Stimulated activated naive CD8-positive, alpha-beta T cell treated with anti-CD3 and anti-CD28 coated beads, Interleukin-15, Interleukin-2, amounts not matched to agents 100 ng/mL and 50 ng/mL, for 24 hours (primary cell): Measurements from ENCODE around the gene ASTN2.

Source experiments
- H3K27ac Mint-ChIP-seq: one replicate; pipeline ENCODE4 v1.8.0; 2021; ENCODE audit warnings: mild to moderate bottlenecking, mixed read lengths
- H3K27me3 Mint-ChIP-seq: one replicate; pipeline ENCODE4 v1.8.0; 2021; ENCODE audit warnings: mixed read lengths
- H3K36me3 Mint-ChIP-seq: one replicate; pipeline ENCODE4 v1.8.0; 2021; ENCODE audit warnings: low read depth, mixed read lengths
- H3K4me1 Mint-ChIP-seq: one replicate; pipeline ENCODE4 v1.8.0; 2021; ENCODE audit warnings: low read depth, mixed read lengths
- H3K4me3 Mint-ChIP-seq: one replicate; pipeline ENCODE4 v1.8.0; 2021; ENCODE audit warnings: mild to moderate bottlenecking, mixed read lengths
- H3K9me3 Mint-ChIP-seq: one replicate; pipeline ENCODE4 v1.8.0; 2021; ENCODE audit warnings: mixed read lengths

Gene ASTN2

DNA sequence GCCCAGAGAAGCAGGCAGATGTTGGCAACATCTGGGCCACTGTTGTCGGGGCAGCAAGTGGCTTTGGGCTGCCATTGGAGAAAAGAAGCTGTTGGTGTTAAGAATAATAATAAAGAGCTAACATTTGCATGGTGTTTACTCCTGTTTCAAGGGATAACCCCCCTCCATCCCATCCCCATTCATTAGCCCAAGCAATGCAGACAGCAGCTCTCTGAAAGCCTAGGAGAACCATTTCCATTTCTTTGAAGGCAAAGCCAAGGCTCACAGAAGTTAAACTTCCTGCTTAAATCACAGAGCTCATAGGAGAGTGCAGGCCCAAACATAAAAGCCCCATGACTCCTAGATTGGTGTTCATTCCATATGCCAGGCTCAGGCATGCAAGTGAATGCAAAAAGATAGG, 175.4 kb downstream of the ASTN2 start:
- peaks cover 6% of the 10 kb centered on the region for H3K9me3 Mint-ChIP-seq
- no peak overlapping the region for H3K27ac Mint-ChIP-seq
- no peaks in the 10 kb centered on the region for H3K27me3 Mint-ChIP-seq
- no peaks in the 10 kb centered on the region for H3K36me3 Mint-ChIP-seq
- no peak overlapping the region for H3K4me3 Mint-ChIP-seq
- no peaks in the 10 kb centered on the region for H3K4me1 Mint-ChIP-seq

- H3K27me3 Mint-ChIP-seq: no peaks in the 10 kb centered on the region
- H3K4me1 Mint-ChIP-seq: no peaks in the 10 kb centered on the region
- no peak overlapping the region for H3K4me3 Mint-ChIP-seq
- H3K9me3 Mint-ChIP-seq: peaks cover 11% of the 10 kb centered on the region
- H3K27ac Mint-ChIP-seq: no peak overlapping the region
- H3K36me3 Mint-ChIP-seq: no peaks in the 10 kb centered on the region
Measured at GRCh38 chr9:117234103-117234502, 180.8 kb downstream of the ASTN2 start.

DNA sequence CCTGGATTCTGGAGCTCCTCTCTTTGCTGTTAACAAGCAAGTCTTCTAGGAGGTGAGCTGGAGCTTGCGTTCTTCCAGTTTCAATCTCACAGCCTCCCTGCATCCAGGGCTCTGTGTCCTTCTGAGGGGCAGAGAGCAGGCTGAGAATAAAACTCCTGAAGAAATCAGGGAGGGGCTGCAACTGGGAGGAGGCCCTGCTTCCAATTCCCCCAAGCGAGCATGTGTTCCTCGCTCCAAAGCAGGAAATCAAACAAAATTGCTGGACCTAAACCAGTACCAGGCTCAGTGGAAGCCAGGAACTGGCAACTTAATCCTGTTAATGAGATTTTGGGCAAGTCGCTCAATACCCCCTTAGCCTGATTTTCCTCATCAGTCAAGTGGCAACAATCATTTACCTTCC, 181.8 kb downstream of the ASTN2 start:
- Mint-ChIP-seq H3K9me3 (peaks cover 11% of the 10 kb centered on the region), H3K36me3 (no peaks in the 10 kb centered on the region), H3K4me3 (no peak overlapping the region), H3K27ac (no peak overlapping the region), H3K27me3 (no peaks in the 10 kb centered on the region), H3K4me1 (no peaks in the 10 kb centered on the region)

DNA sequence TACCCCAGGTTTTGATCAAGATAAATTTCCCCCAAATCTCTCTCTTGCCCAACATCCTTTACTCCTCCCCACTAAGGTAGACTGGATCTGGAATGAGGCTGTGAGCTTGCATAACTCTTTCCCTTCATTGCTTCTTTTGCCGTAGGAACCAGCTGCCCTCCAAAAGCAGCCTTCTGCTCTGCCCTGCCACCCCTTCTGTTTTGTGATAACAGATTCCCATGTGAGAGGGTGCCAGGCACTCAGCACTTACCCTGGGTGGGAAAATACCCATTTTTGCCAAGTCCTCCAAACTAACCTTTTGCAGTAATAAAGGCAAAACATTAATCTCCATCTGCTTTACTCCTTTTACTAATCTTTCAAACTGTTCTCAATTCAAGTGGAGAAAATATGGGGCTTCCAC, 182.6 kb downstream of the ASTN2 start:
- Mint-ChIP-seq H3K36me3 (no peaks in the 10 kb centered on the region), H3K9me3 (peaks cover 11% of the 10 kb centered on the region)

GRCh38 chr9:117231012-117231411, 183.8 kb downstream of the ASTN2 start:
- Mint-ChIP-seq H3K4me3 (no peak overlapping the region), H3K36me3 (no peaks in the 10 kb centered on the region), H3K27me3 (no peaks in the 10 kb centered on the region), H3K27ac (no peak overlapping the region), H3K4me1 (no peaks in the 10 kb centered on the region), H3K9me3 (peaks cover 11% of the 10 kb centered on the region)

More for the DNA sequence above, 182.6 kb downstream of the ASTN2 start:
- Mint-ChIP-seq H3K4me3 (no peak overlapping the region), H3K4me1 (no peaks in the 10 kb centered on the region), H3K27me3 (no peaks in the 10 kb centered on the region), H3K27ac (no peak overlapping the region)

GRCh38 chr9:117224695-117225094, 190.2 kb downstream of the ASTN2 start:
- Mint-ChIP-seq H3K36me3 (no peaks in the 10 kb centered on the region), H3K9me3 (peaks cover 3% of the 10 kb centered on the region), H3K4me3 (no peak overlapping the region), H3K4me1 (no peaks in the 10 kb centered on the region), H3K27me3 (no peaks in the 10 kb centered on the region), H3K27ac (no peak overlapping the region)

GRCh38 chr9:117218951-117219350, 195.9 kb downstream of the ASTN2 start:
- Mint-ChIP-seq H3K9me3 (peaks cover 3% of the 10 kb centered on the region), H3K27ac (no peak overlapping the region), H3K27me3 (no peaks in the 10 kb centered on the region)

GRCh38 chr9:117214416-117214815, 200.4 kb downstream of the ASTN2 start:
- H3K36me3 Mint-ChIP-seq: no peaks in the 10 kb centered on the region
- H3K9me3 Mint-ChIP-seq: peaks cover 13% of the 10 kb centered on the region
- H3K27me3 Mint-ChIP-seq: no peaks in the 10 kb centered on the region
- H3K4me3 Mint-ChIP-seq: no peak overlapping the region
- no peaks in the 10 kb centered on the region for H3K4me1 Mint-ChIP-seq
- no peak overlapping the region for H3K27ac Mint-ChIP-seq

More at GRCh38 chr9:117218951-117219350, 195.9 kb downstream of the ASTN2 start:
- Mint-ChIP-seq H3K4me3 (no peak overlapping the region), H3K4me1 (no peaks in the 10 kb centered on the region), H3K36me3 (no peaks in the 10 kb centered on the region)

DNA sequence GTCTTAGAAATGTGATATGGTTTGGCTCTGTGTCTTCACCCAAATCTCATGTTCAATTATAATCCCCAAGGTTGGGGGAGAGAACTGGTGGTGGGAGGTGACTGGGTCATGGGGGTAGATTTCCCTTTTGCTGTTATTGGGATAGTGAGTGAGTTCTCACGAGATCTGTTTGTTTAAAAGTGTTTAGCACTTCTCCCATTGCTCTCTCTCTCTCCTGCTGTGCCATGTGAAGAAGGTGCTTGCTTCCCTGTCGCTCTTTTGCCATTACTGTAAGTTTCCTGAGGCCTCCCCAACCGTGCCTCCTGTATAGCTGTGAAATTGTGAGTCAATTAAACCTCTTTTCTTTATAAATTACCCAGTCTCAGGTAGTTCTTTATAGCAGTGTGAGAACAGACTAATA, 203.6 kb downstream of the ASTN2 start:
- H3K27me3 Mint-ChIP-seq: no peaks in the 10 kb centered on the region

DNA sequence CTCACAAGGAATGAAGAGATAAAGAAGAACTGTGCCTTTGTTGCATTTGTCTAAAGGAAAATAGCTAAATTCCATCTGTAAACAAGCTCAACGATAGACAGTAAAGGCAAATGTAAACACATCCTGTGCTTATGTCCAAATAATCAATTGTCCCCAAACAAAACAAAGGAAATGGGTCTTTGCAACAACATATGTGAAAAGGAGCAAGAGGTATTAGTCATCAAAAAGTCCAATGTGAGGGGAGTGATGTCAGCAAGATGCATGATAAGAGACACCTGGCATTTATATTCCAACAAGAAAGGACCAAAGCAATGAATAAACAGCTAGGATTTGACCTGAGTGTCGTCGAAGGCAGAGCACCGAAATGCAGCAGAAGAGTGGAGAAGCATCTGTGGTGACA, 209.1 kb downstream of the ASTN2 start:
- no peaks in the 10 kb centered on the region for H3K36me3 Mint-ChIP-seq
- no peaks in the 10 kb centered on the region for H3K4me1 Mint-ChIP-seq
- H3K27me3 Mint-ChIP-seq: no peaks in the 10 kb centered on the region
- peaks cover 14% of the 10 kb centered on the region for H3K9me3 Mint-ChIP-seq
- no peak overlapping the region for H3K4me3 Mint-ChIP-seq
- H3K27ac Mint-ChIP-seq: no peak overlapping the region

More for the DNA sequence above, 203.6 kb downstream of the ASTN2 start:
- Mint-ChIP-seq H3K4me3 (no peak overlapping the region), H3K9me3 (peaks cover 13% of the 10 kb centered on the region), H3K27ac (no peak overlapping the region), H3K36me3 (no peaks in the 10 kb centered on the region), H3K4me1 (no peaks in the 10 kb centered on the region)

GRCh38 chr9:117204971-117205370, 209.9 kb downstream of the ASTN2 start:
- Mint-ChIP-seq H3K27me3 (no peaks in the 10 kb centered on the region), H3K9me3 (peaks cover 11% of the 10 kb centered on the region), H3K36me3 (no peaks in the 10 kb centered on the region), H3K27ac (no peak overlapping the region), H3K4me3 (no peak overlapping the region), H3K4me1 (no peaks in the 10 kb centered on the region)

DNA sequence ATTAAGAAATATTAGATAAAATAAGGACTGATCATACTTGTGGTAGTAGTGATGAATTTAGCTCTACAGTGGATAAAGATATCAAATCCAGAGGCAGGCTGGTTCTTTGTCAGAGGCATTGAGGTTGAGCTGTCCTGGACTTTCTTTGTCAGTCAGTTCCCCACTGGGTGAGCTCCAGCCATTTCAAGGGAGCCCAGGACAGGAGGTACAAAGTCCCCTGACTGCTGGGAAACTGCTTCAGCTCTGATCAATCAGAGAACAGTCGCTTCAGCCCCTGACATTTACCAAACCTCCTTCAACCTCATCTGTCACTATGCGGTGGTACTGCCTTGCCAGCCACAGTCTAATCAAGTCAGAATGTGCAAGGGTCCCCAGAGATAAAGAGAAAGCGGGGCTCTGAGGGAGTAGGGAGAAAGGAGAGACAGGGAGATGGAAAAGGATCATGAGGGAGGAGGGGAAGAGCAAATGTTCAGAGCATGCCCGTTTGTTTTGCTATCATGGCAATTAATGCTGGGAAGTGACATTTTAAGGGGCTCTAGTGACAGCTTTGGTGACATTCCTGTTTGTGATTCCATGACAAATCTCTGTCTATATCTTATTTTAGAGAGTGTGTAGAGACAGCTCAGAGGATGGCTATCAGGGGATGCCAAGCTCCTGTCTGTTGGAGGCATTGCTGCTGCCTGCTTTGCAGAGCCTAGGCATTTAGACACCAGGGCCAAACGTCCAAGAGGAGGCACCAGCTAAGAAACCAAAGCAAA, 223.2 kb downstream of the ASTN2 start:
- Mint-ChIP-seq H3K9me3 (peaks cover 9% of the 10 kb centered on the region), H3K36me3 (no peaks in the 10 kb centered on the region)

GRCh38 chr9:117189121-117189520, 225.7 kb downstream of the ASTN2 start:
- Mint-ChIP-seq H3K4me1 (no peaks in the 10 kb centered on the region), H3K4me3 (no peak overlapping the region), H3K36me3 (no peaks in the 10 kb centered on the region), H3K27ac (no peak overlapping the region), H3K9me3 (peaks cover 4% of the 10 kb centered on the region), H3K27me3 (no peaks in the 10 kb centered on the region)

More for the DNA sequence above, 223.2 kb downstream of the ASTN2 start:
- Mint-ChIP-seq H3K4me3 (no peak overlapping the region), H3K27me3 (no peaks in the 10 kb centered on the region), H3K27ac (no peak overlapping the region), H3K4me1 (no peaks in the 10 kb centered on the region)

GRCh38 chr9:117188394-117188793, 226.5 kb downstream of the ASTN2 start:
- Mint-ChIP-seq H3K36me3 (no peaks in the 10 kb centered on the region), H3K4me1 (no peaks in the 10 kb centered on the region), H3K27me3 (no peaks in the 10 kb centered on the region), H3K27ac (no peak overlapping the region), H3K4me3 (no peak overlapping the region), H3K9me3 (peaks cover 4% of the 10 kb centered on the region)

DNA sequence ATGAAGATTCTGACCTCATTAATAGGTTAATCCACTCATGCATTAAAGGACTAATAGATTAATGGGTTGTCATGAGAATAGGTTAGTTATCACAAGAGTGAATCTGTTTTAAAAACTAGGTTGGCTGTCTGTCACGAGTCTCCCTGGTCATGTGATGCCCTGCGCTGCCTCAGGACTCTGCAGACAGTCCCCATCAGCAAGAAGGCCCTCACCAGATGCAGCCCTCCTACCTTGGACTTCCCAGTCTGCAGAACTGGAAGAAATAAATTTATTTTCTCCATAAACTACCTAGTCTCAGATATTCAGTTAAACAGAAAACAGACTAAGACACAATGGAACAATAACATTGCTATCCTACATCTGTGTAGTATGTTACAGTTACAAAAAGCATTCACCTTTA, 227.4 kb downstream of the ASTN2 start:
- Mint-ChIP-seq H3K4me1 (no peaks in the 10 kb centered on the region), H3K4me3 (no peak overlapping the region), H3K27ac (no peak overlapping the region), H3K9me3 (peaks cover 4% of the 10 kb centered on the region), H3K36me3 (no peaks in the 10 kb centered on the region), H3K27me3 (no peaks in the 10 kb centered on the region)

DNA sequence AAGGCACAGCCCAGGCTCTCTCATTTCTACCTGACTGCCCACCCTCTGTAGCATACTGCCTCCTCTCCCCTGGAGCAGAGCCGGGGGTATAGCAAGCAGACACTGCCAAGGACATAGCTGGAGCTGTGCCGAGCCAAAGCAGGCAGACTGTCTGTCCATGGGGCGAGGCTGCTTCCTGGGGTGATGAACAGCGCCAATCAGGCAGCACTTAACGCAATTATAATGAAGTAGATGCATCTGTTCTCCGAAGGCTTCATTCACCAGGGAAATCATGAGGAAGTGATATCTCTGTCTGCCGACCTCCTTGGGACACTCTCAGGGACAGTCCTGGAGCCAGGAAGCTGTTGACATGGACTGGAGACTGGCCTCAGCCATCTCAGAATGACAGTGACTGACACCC, 230.7 kb downstream of the ASTN2 start:
- H3K36me3 Mint-ChIP-seq: no peaks in the 10 kb centered on the region
- H3K9me3 Mint-ChIP-seq: peaks cover 12% of the 10 kb centered on the region
- H3K4me1 Mint-ChIP-seq: no peaks in the 10 kb centered on the region
- no peak overlapping the region for H3K27ac Mint-ChIP-seq
- no peak overlapping the region for H3K4me3 Mint-ChIP-seq
- no peaks in the 10 kb centered on the region for H3K27me3 Mint-ChIP-seq
